ENCODE measurements around the gene ATXN1L. TPM values are rescaled to one million over a fixed set of nuclear protein-coding genes. Genes with fewer than 3 reads are reported as not detected.

ATXN1L gene
- total and polyA plus RNA-seq, 8 donors: 4.2 to 33.4 (median 9.3) TPM

GRCh38 chr16:71847096-71847495 lies 1.3 kb downstream of the ATXN1L start:
- intact Hi-C loops (cut with DNase I; ENCODE audit: low total_unique reads): no loop called here
- H3K27ac ChIP-seq: peak overlapping the region in 4 of 5 donors; percentile 90 to 96 (median 93)
- TF ChIP-seq POLR2A (IDR thresholded peaks at IDR 0.05) (no peak), EP300 (IDR thresholded peaks at IDR 0.05) (no peak)
- H3K27me3 ChIP-seq: no peaks in the 10 kb centered on the region
- peaks cover 37 to 44% (median 44%) of the 10 kb centered on the region in 4 donors for H3K36me3 ChIP-seq
- peaks cover 3 to 32% (median 25%) of the 10 kb centered on the region in 4 donors for H3K4me1 ChIP-seq
- WGBS, 5 donors: 28 to 45% (median 41%) methylated on average over 3 of the region's 3 CpGs
- H3K9me3 ChIP-seq: no peaks in the 10 kb centered on the region
- peak overlapping the region; percentile 97 to 100 (median 99) for H3K4me3 ChIP-seq
- DNase-seq: no peak

GRCh38 chr16:71848622-71849021 lies 2.8 kb downstream of the ATXN1L start:
- H3K27me3 ChIP-seq: no peaks in the 10 kb centered on the region
- intact Hi-C loops (cut with DNase I; ENCODE audit: low total_unique reads): no loop called here
- H3K27ac ChIP-seq: no peak overlapping the region
- no peak for DNase-seq
- peaks cover 3 to 32% (median 26%) of the 10 kb centered on the region in 4 donors for H3K4me1 ChIP-seq
- TF ChIP-seq EP300 (IDR thresholded peaks at IDR 0.05): no peak
- no peak for TF ChIP-seq POLR2A (IDR thresholded peaks at IDR 0.05)
- no peak for TF ChIP-seq CTCF (IDR thresholded peaks at IDR 0.05)
- TF ChIP-seq POLR2AphosphoS5 (IDR thresholded peaks at IDR 0.05): no peak
- H3K4me3 ChIP-seq: no peak overlapping the region
- WGBS, 5 donors: 81 to 96% (median 94%) methylated on average over 6 of the region's 6 CpGs
- peaks cover 41 to 60% (median 59%) of the 10 kb centered on the region in 4 donors for H3K36me3 ChIP-seq
- H3K9me3 ChIP-seq: no peaks in the 10 kb centered on the region

- H3K27me3 ChIP-seq: no peaks in the 10 kb centered on the region
- no peaks in the 10 kb centered on the region for H3K9me3 ChIP-seq
- H3K4me3 ChIP-seq: no peak overlapping the region
- DNase-seq: no peak
- intact Hi-C loops (cut with DNase I; ENCODE audit: low total_unique reads): no loop called here
- H3K27ac ChIP-seq: no peak overlapping the region
- 92 to 96% (median 95%) methylated on average over 8 of the region's 8 CpGs for WGBS, 5 donors
- TF ChIP-seq POLR2A (IDR thresholded peaks at IDR 0.05) (no peak), CTCF (IDR thresholded peaks at IDR 0.05) (no peak), POLR2AphosphoS5 (IDR thresholded peaks at IDR 0.05) (no peak), EP300 (IDR thresholded peaks at IDR 0.05) (no peak)
- peaks cover 6 to 37% (median 17%) of the 10 kb centered on the region in 4 donors for H3K4me1 ChIP-seq
- peaks cover 43 to 84% (median 79%) of the 10 kb centered on the region in 4 donors for H3K36me3 ChIP-seq
Observed at GRCh38 chr16:71851746-71852145, 6.0 kb downstream of the ATXN1L start.

GRCh38 chr16:71852158-71852557 lies 6.4 kb downstream of the ATXN1L start:
- H3K27me3 ChIP-seq: no peaks in the 10 kb centered on the region
- H3K4me1 ChIP-seq: peaks cover 6 to 33% (median 13%) of the 10 kb centered on the region in 4 donors
- WGBS, 5 donors: 85 to 97% (median 89%) methylated on average over 3 of the region's 3 CpGs
- TF ChIP-seq CTCF (IDR thresholded peaks at IDR 0.05): no peak
- TF ChIP-seq POLR2A (IDR thresholded peaks at IDR 0.05): no peak
- no peak for TF ChIP-seq POLR2AphosphoS5 (IDR thresholded peaks at IDR 0.05)
- TF ChIP-seq EP300 (IDR thresholded peaks at IDR 0.05): no peak
- H3K4me3 ChIP-seq: no peak overlapping the region
- H3K27ac ChIP-seq: no peak overlapping the region
- H3K9me3 ChIP-seq: no peaks in the 10 kb centered on the region
- no peak for DNase-seq
- intact Hi-C loops (cut with DNase I; ENCODE audit: low total_unique reads): no loop called here
- H3K36me3 ChIP-seq: peaks cover 43 to 84% (median 80%) of the 10 kb centered on the region in 4 donors

- Histone ChIP-seq H3K27ac (no peak overlapping the region), H3K9me3 (no peaks in the 10 kb centered on the region), H3K36me3 (peaks cover 43 to 87% (median 82%) of the 10 kb centered on the region in 4 donors), H3K4me3 (no peak overlapping the region), H3K4me1 (peaks cover 3 to 29% (median 8%) of the 10 kb centered on the region in 4 donors), H3K27me3 (no peaks in the 10 kb centered on the region)
- DNase-seq: no peak
- TF ChIP-seq EP300 (IDR thresholded peaks at IDR 0.05) (no peak), POLR2AphosphoS5 (IDR thresholded peaks at IDR 0.05) (no peak), POLR2A (IDR thresholded peaks at IDR 0.05) (no peak), CTCF (IDR thresholded peaks at IDR 0.05) (no peak)
- intact Hi-C loops (cut with DNase I; ENCODE audit: low total_unique reads): no loop called here
- 90 to 100% (median 97%) methylated on average over 4 of the region's 4 CpGs for WGBS, 5 donors
Observed at GRCh38 chr16:71852561-71852960, 6.8 kb downstream of the ATXN1L start.
